SU-DHL-6 (cell line): ENCODE results near the gene AQP1.

Source experiments
- H2AFZ ChIP-seq: fragments of 200-600 bp; sonication (generic); 2 replicates; pipeline ENCODE4 v1.6.1; 2014; ENCODE audit warnings: low read depth, mild to moderate bottlenecking, moderate library complexity, mixed read lengths, antibody characterized with exemption, low read length; ENCODE audit not compliant: severe bottlenecking
- H3F3A ChIP-seq: fragments of 200-600 bp; shearing (Covaris generic); 2 replicates; pipeline ENCODE4 v1.6.0; 2016; ENCODE audit warnings: antibody characterized with exemption, mild to moderate bottlenecking; ENCODE audit not compliant: insufficient read depth
- H3K27ac ChIP-seq: fragments of 200-600 bp; sonication (generic); 2 replicates; pipeline ENCODE4 v1.5.1; 2016; ENCODE audit warnings: low read depth, mild to moderate bottlenecking, low read length, moderate library complexity, mixed read lengths
- H3K27me3 ChIP-seq: fragments of 200-600 bp; sonication (generic), shearing (Covaris generic); 2 replicates; pipeline ENCODE4 v1.6.0; 2014; ENCODE audit warnings: mild to moderate bottlenecking, low read length
- H3K36me3 ChIP-seq: fragments of 200-600 bp; sonication (generic); 2 replicates; pipeline ENCODE4 v1.6.1; 2014; ENCODE audit warnings: mild to moderate bottlenecking, low read length, mixed read lengths
- H3K4me2 ChIP-seq: fragments of 300-600, 200-600 bp; shearing (Covaris generic), sonication (generic); 2 replicates; pipeline ENCODE4 v1.6.0; 2014; ENCODE audit warnings: low read length, low read depth, mild to moderate bottlenecking; ENCODE audit not compliant: poor library complexity, severe bottlenecking
- H3K4me3 ChIP-seq: fragments of 200-600 bp; sonication (generic); 2 replicates; pipeline ENCODE4 v1.5.1; 2014; ENCODE audit warnings: antibody characterized with exemption, low read length, mild to moderate bottlenecking, mixed read lengths; ENCODE audit not compliant: insufficient read depth, poor library complexity, severe bottlenecking
- H3K79me2 ChIP-seq: fragments of 200-600 bp; sonication (generic); 2 replicates; pipeline ENCODE4 v1.6.1; 2014; ENCODE audit warnings: mild to moderate bottlenecking, low read length, moderate library complexity; ENCODE audit not compliant: insufficient read depth
- H3K9ac ChIP-seq: fragments of 200-600 bp; sonication (generic); 2 replicates; pipeline ENCODE4 v1.7.0; 2014; ENCODE audit warnings: mild to moderate bottlenecking, low read length
- H3K9me2 ChIP-seq: fragments of 200-600 bp; sonication (generic); replicated peaks from 2 replicates; pipeline ENCODE4 v1.6.1; 2014; ENCODE audit warnings: low read length; ENCODE audit not compliant: insufficient read depth
- H3K9me3 ChIP-seq: fragments of 200-600 bp; sonication (generic); 2 replicates; pipeline ENCODE4 v1.6.1; 2014; ENCODE audit warnings: low read length, mixed read lengths; ENCODE audit not compliant: insufficient read depth
- H4K20me1 ChIP-seq: fragments of 200-600 bp; sonication (generic); 2 replicates; pipeline ENCODE4 v1.6.1; 2014; ENCODE audit warnings: low read depth, mild to moderate bottlenecking, antibody characterized with exemption, low read length, moderate library complexity, mixed read lengths
- EZH2phosphoT487 ChIP-seq: fragments of 200-600 bp; sonication (generic), shearing (Covaris generic); conservative IDR thresholded peaks from 2 replicates; pipeline ENCODE4 v1.6.1; 2018; ENCODE audit warnings: mild to moderate bottlenecking, antibody characterized with exemption, low read length, moderate library complexity, mixed read lengths
- TF ChIP-seq, protein P1 (sequence below): fragments of 200-600 bp; sonication (generic); IDR thresholded peaks from one replicate; pipeline ENCODE4 v1.5.1; 2017; ENCODE audit warnings: antibody characterized with exemption, mild to moderate bottlenecking, low read length, moderate library complexity; ENCODE audit not compliant: insufficient read depth, poor library complexity, severe bottlenecking

Gene AQP1

DNA sequence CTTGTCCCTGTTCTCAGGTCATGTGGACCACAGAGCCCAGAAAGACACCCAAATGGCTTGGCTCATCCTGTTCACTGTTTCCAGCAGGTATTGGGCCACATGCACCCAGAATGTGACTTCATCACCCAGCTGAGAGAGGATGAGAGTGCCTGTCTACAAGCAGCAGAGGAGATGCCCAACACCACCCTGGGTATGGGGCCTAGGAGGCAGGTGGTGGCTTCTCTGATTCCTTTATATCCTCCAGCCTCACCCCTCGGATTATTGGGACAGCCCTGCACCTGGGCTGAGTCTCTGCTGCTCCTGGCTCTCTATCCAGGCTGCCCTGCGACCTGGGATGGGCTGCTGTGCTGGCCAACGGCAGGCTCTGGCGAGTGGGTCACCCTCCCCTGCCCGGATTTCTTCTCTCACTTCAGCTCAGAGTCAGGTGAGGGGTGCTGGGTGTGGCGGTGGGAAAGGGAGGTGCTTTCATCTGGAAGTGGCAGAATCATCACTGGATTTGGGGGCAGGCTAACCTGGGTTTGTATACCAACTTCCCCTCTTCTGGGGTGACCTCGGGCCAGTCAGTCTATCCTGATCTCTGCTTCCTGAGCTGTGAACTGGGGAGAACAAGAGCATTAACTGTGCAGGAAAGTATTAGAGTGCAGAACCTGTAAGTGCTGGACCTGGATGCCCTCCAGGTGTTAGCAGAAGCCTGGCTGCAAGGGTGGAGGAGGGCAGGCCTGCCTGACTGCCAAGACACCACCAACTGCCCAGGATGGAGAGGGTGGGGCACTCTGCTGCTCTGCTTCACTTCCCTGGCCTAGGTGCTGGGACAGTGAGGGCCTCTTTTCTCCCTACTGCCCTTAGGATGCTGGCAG lies 57.3 kb downstream of the AQP1 start:
- H3K79me2 ChIP-seq: no peaks in the 10 kb centered on the region
- no peaks in the 10 kb centered on the region for H4K20me1 ChIP-seq
- H3K4me3 ChIP-seq: no peak overlapping the region
- TF ChIP-seq EZH2phosphoT487: no peak
- TF ChIP-seq, protein P1, sequence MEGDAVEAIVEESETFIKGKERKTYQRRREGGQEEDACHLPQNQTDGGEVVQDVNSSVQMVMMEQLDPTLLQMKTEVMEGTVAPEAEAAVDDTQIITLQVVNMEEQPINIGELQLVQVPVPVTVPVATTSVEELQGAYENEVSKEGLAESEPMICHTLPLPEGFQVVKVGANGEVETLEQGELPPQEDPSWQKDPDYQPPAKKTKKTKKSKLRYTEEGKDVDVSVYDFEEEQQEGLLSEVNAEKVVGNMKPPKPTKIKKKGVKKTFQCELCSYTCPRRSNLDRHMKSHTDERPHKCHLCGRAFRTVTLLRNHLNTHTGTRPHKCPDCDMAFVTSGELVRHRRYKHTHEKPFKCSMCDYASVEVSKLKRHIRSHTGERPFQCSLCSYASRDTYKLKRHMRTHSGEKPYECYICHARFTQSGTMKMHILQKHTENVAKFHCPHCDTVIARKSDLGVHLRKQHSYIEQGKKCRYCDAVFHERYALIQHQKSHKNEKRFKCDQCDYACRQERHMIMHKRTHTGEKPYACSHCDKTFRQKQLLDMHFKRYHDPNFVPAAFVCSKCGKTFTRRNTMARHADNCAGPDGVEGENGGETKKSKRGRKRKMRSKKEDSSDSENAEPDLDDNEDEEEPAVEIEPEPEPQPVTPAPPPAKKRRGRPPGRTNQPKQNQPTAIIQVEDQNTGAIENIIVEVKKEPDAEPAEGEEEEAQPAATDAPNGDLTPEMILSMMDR: no peak
- H3K9ac ChIP-seq: no peak overlapping the region
- no peaks in the 10 kb centered on the region for H3K27me3 ChIP-seq
- no peak overlapping the region for H3K27ac ChIP-seq
- no peaks in the 10 kb centered on the region for H3K9me2 ChIP-seq
- no peaks in the 10 kb centered on the region for H3F3A ChIP-seq
- no peak overlapping the region for H2AFZ ChIP-seq
- no peaks in the 10 kb centered on the region for H3K9me3 ChIP-seq
- H3K36me3 ChIP-seq: no peaks in the 10 kb centered on the region
- no peak overlapping the region for H3K4me2 ChIP-seq

DNA sequence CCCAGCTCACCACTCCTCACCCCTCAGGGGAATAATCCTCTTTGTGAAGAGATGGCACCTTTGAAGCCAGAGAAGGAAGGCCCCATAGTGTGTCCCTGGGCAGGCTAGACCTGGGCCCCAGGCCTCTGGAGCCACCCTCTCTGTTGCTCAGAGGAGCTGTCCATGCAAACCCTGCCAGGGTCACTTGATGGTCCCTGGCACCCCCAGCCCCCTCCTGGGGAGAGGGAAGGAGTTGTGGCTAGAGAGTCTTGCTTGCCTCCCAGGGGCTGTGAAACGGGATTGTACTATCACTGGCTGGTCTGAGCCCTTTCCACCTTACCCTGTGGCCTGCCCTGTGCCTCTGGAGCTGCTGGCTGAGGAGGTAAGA lies 57.9 kb downstream of the AQP1 start:
- Histone ChIP-seq H3K79me2 (no peaks in the 10 kb centered on the region), H3F3A (no peaks in the 10 kb centered on the region), H4K20me1 (no peaks in the 10 kb centered on the region), H3K9me3 (no peaks in the 10 kb centered on the region), H3K36me3 (no peaks in the 10 kb centered on the region), H3K9me2 (no peaks in the 10 kb centered on the region), H2AFZ (no peak overlapping the region), H3K9ac (no peak overlapping the region), H3K4me3 (no peak overlapping the region), H3K4me2 (no peak overlapping the region), H3K27me3 (no peaks in the 10 kb centered on the region), H3K27ac (no peak overlapping the region)
- TF ChIP-seq, protein P1: no peak
- no peak for TF ChIP-seq EZH2phosphoT487

DNA sequence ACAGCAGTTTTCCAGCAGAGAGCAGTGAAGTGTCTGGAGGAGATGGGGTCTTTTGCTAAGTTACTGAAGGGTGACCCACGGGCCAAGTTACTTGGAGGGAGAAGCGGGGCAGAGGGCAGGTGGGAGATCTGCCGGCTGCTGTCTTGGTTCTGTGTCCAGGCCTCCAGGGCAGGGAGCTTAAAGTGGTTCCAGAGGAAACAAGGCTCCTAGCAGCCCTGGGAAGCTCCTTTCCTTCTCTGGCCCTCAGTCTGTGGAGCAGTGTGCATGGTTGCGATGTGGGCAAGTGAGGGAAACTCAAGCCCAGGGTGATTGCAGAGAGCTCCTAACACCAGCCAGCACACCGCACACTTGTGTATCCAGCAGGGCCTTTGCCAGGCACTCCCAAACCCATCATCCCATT lies 58.4 kb downstream of the AQP1 start:
- Histone ChIP-seq H3K4me3 (no peak overlapping the region), H3K27me3 (no peaks in the 10 kb centered on the region), H3K36me3 (no peaks in the 10 kb centered on the region), H3K9me2 (no peaks in the 10 kb centered on the region), H4K20me1 (no peaks in the 10 kb centered on the region), H3K9me3 (no peaks in the 10 kb centered on the region), H3F3A (no peaks in the 10 kb centered on the region), H3K79me2 (no peaks in the 10 kb centered on the region), H3K9ac (no peak overlapping the region), H2AFZ (no peak overlapping the region), H3K27ac (no peak overlapping the region), H3K4me2 (no peak overlapping the region)
- TF ChIP-seq, protein P1: no peak
- TF ChIP-seq EZH2phosphoT487: no peak
